GM21717 (cell line): ENCODE measurements around the gene CNIH3.
A peak's percentile ranks its signal among the peaks of the same experiment; 100 is the strongest.
"Not testable (repeated sequence)": the region's sequence is repeated elsewhere in the genome, so short reads cannot be mapped to it uniquely, and the experiment has no call there.

Experiments
- ATAC-seq: cut with Tn5 transposase; IDR thresholded peaks from one replicate; pipeline ENCODE4 v1.9.1; 2021; ENCODE audit warnings: mild to moderate bottlenecking, moderate library complexity; ENCODE audit not compliant: unreplicated experiment

The CNIH3 gene

DNA sequence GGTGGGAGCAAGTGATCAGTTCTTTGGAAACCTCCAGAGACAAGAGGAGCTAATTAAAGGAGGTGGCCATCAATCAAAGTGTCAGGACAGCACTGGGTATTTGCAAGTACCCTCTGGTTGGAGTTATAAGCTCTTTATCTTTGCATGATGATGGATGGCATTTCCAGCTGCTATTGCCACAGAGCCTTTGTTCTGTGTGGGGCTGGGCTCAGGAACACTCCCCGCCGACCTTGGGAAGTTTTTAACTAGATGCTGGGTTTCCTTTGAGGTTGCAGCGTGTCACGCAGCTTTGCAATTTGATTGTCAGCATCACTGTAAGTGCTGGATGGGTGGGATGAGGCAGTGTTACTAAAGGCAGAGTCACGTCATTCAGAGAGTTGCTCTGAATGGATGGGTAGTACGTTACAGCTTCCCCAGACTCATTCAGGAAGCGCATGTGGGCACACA is 68.9 kb downstream of the CNIH3 start:
- no peak for ATAC-seq

DNA sequence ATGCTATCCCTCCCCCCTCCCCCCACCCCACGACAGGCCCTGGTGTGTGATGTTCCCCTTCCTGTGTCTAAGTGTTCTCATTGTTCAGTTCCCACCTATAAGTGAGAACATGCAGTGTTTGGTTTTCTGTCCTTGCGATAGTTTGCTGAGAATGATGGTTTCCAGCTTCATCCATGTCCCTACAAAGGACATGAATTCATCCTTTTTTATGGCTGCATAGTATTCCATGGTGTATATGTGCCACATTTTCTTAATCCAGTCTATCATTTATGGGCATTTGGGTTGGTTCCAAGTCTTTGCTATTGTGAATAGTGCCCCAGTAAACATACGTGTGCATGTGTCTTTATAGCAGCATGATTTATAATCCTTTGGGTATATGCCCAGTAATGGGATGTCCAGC is 70.0 kb downstream of the CNIH3 start:
- ATAC-seq: not testable (repeated sequence)

DNA sequence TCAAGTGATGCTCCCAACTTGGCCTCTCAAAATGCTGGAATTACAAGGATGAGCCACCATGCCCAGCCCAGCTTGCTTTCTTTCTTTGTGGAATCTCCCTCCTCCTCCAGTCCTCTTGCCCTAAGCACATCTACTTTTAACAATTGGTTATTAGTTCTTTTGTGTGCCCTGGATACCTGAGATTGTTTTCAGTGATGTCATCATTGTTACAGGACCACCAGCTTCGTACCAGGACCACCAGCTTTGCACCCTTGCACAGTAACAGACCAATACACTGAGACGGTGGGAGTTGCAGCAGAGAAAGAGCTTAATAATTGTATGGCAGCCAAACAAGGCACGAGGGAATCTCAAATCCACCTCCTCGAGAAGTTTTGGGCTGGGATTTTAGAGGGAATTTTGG is 71.3 kb downstream of the CNIH3 start:
- no peak for ATAC-seq

DNA sequence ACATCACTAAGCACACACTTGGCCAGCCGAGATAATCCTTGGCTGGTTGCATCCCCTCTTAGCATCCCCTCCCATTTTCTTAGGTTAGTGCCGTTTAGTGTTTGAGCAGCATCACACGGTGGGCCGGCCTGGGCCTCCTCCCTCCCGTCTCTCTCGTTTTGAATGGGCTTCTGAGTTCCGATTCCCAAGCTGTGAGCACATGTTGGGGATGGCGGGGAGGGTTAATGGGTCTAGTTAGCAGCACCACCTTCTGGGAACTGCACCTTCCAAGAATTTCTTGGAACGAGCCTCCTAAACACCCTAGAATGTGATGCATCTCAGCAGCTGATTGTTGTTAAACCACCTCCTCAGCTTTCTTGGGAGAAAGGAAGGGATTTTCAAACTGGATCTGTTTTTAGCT is 73.3 kb downstream of the CNIH3 start:
- ATAC-seq: no peak

DNA sequence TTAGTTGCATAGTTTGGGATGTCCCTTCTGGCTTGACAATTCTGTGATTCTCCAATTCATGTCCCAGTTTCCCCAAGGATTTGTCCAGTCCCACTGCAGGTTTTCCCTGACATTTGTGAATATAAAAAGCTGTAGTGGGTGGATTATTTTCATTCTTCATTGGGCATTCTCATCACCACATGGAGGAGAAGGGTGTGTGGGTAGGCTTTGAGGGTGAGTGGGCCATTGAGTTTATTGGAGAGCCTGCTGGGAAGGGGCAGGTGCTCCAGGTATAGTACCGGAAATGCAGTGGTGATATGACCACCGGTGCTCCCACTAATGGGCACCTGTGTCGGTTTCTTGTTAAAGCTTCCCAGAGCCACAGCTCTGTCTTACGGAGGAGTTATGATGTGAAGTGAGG is 74.5 kb downstream of the CNIH3 start:
- ATAC-seq: no peak

DNA sequence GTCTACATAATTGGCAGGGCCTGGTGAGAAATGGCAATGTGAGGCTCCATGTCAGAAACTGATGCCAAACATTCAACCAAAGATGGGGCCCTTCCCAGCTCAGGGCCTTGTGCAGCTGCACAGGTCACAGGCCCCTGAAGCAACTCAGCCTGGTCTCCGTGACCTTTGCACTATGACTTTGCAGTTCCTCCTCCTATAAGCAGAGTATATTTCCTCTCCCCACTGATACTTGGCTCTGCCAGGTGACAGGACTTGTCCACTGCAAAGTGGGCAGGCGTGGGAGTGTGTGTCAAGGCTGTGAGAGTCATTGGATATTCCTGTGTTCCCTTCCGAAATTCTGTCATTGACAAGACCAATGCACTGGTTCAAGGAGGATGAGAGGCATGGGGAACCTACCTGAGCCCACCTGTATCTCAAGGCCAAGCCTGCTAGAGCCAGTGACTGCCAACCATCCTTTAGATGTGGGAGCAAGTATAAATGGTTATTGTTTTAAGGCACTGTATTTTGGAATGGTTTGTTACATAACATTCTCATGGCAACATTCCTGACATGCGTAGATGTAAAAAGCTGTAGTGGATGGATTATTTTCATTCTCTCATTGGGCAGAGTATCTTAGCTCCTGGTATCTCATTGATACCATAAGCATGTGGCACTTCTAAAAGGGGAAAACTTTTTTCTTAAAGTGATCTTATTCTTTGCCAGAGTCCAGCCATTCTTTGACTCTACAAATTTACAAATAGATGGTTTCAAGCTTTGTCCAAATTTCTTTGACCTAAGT is 75.2 kb downstream of the CNIH3 start:
- ATAC-seq: no peak

DNA sequence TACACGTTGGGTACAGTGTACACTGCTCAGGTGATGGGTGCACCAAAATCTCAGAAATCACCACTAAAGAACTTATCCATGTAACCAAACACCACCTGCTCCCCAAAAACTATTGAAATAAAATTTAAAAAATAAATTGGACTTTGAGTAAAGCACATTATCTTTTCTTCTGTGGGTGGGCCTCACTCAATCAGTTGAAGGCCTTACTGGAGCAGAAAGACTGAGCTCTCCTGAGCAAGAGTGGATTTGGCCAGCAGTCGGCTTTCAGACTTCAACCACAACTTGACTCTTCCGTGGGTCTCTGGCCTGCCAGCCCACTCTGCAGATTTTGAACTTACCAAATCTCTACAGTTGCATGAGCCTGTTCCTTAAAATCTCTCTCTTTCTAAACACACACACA is 78.9 kb downstream of the CNIH3 start:
- no peak for ATAC-seq

DNA sequence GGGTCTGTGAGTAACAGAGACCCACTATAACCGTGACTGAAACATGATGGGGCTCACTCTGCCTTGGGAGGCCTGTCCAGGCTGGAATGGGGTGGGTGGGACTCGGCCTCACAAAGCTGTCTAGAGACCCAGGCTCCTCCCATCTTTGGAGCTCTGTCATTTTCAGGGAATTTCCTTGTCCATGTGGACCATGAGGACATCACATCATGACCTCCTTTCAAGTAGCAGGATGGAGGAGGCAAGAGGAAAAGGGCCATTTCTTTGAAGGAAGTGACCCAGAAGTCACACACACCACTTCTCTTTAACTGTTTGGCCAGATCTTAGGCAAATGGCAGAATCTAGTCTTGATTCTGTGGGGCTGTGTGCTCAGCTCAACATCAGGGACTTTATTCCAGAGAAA is 79.9 kb downstream of the CNIH3 start:
- ATAC-seq: no peak

DNA sequence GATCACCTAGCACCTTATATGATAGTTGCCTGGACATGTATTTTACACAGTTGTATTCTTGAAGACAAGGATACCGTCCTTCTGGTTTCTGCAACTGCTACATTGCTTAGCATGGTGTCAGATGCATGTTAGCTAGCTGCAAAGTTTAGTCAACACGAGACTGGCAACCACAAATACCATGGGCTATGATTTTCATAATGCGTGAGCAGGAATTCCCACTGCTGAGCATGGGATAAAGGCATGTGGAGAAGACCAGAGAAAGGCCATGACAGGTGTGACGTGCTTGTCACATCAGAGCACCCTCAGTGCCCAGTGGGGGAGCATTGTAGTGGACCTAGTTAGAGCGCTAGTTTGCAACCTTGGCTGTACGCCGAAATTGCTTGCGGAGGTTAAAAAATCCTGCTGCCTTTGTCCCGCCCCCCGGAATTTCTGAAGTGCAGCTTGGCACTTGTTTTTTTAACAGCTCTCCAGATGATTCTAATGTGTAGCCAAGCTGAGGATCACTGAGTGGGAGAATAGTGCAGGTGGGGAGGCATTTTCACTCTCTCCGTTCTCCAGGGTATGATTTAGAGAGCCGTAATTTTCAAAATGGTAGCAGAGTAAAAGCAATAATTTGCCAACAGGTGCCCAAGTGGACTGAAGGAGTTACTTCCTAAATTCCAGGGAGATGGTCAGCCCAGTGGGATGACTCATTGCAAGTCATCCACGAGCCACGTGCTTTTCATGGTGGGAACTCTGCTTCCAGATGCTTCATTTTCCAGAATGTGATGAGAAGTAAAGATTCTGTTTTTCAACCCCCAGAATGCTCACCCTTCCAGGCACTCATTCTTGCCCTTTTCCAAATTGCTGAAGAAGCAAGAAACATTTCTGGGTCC is 81.0 kb downstream of the CNIH3 start:
- no peak for ATAC-seq

DNA sequence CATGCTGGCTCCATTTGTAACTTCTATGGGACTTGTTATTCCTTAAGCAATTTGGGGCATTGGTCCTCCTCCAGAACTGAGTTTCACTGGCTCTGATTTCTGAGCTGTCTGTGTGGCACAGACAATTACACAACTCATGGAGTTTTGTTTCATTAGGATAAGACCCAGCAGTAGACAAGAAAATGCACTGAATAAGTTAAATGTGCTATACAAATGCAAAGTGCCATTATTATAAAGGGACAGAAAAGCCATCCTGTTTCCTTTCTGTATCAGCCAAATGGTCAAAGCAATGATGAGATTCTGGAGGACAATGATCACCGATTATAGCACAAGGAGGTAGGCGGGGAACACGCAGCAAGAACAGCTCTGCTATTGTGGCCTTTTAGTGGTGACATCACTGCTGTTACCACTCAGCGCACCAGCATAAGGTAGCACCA is 81.9 kb downstream of the CNIH3 start:
- ATAC-seq: no peak

DNA sequence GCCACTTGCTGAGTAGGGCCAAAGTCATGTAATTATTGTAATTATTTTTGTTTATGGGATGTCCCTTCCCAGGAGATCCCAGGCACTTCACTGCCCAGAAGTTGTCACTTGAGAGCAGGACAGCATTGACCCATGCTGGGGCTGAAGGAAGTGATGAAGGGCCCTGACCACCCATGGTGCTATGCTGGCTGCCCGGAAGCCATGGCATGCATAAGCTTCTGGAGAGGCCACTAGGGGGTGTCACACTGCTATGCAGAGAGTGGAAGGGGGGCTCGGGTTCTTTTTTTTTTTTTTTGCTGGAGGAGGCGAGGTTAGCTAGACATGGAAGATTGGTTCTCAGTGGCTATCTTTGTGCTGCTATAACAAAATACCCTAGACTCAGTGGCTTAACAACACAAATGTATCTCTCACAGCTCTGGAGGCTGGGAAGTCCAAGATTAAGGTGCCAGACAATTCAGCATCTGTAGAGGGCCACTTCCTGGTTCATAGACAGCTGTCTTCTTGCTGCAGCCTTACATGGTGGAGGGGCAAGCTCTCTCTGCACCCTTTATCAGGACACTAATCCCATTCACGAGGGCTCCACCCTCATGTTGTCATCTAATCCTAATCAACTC is 84.9 kb downstream of the CNIH3 start:
- ATAC-seq: peak; percentile 58

DNA sequence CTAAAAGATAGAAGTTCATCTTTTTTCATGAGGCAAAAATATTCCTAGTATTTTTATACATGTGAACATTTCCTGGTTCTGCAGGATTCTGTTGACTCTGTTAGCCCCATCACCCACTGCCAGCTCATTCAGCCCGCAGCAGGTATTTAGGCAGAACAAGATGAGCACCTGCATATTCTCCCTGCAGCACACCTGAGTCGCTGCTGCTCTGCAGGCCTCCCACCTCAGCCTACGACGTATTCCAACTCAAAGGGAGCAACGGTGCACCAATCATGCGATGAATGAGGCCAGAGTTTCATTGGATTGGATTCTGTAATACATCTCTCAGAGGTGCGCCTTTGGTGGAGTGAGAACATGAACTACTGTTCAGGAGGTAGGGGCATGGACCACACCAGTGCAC is 87.6 kb downstream of the CNIH3 start:
- no peak for ATAC-seq

DNA sequence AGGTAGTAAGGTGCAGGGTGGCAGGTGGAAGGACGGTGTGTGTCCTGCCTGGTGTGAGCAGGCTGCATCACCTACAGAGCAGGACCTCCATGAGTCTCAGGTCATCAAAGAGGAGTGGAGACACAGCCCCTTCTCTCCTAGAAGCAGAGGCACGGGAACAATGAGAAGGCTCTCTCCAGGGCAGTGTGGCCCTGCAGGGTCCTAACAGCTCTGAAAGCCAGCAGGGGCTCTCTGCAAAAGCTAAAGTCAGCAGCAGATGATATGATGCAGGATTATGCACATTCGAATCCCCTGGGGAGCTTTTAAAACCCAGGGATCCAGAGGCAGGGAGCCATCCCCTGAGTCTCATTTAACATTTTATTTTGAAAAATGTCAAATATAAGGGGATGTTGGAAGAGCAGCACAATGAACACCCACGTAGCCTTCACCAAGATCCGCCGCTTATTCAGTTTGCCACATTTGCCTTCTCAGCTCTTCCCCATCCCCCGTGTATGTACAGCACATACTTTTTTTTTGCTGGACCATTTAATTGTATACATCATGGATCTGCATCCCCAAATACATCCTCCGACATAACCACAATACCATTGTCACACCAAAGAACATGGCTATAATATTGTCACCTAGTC is 88.1 kb downstream of the CNIH3 start:
- ATAC-seq: no peak

DNA sequence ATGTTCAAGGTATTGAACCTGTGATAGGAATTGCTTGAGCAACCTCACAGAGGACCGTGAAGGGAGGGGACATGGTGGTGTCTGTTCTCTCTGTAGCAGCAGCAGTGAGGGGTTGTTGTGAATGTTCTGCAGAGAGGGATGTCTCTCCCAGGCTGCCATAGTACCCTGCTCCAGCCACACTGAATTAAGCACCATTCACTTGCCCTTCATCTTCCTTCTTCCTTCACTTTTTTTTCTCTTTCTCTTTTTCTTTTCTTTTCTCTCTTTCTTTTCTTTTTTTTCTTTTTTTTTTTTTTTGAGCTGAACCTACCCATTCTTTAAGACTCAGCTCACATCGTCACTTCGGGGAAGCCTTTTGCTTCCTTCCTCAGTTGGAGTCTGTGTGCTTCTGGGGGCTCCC is 89.5 kb downstream of the CNIH3 start:
- ATAC-seq: no peak

DNA sequence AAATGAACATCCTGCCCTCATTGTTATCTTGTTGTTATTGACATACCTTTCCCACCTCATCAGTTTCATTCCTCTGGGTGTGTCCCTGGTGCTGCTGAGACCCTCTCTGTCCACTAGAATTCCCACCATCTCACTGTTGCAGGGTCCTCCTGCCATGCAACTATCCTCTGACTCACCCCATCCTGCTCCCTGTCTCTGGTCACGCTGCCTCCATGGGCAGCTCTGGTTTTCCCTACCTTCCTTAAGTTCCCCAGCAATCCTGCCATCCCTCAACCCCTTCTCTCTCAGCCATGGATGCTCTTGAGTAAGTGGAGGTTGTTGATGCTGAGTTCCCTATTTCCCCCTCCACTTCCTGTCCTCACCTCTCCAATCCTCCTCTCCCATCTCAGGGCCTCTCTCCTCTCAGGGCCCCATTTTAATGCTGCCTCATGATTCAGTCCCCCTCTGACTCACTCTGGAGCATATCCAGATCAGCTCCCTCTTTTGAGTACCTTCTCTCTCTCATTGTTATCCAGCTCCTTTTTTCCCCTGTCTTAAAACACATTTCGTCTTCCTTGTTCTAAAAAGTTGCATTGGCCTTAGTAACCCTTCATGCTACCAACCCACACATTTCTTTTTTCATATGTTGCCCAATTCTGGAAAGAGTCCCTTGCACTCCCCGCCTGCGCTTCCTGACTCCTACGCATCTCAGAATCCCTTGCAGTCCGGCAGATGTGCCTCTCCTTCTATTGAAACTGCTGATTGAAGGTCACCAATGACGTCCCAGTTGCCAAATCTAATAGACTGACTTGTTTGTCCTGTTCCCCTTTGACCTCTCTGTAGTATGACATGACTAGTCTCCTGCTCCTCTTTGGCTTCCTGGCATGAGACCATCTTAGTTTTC is 92.0 kb downstream of the CNIH3 start:
- no peak for ATAC-seq

DNA sequence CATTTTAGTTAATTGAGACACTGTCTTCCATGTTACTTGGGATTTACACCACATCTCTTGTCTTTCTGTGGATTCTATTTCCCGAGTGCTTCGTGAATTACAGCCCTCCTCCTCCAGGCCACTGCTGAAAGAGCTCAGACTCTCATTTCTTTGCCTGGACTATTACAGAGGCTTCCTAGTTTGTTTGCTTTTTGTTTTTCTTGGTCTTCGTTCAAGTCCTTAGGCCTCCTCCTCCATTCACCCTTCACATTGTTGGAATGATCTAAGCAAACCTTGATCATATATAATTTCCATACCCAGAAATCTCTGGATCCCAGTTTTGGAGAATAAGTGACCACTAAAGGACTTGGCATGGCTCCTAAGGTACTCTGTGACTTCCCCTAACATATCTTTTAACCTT is 94.1 kb downstream of the CNIH3 start:
- no peak for ATAC-seq

DNA sequence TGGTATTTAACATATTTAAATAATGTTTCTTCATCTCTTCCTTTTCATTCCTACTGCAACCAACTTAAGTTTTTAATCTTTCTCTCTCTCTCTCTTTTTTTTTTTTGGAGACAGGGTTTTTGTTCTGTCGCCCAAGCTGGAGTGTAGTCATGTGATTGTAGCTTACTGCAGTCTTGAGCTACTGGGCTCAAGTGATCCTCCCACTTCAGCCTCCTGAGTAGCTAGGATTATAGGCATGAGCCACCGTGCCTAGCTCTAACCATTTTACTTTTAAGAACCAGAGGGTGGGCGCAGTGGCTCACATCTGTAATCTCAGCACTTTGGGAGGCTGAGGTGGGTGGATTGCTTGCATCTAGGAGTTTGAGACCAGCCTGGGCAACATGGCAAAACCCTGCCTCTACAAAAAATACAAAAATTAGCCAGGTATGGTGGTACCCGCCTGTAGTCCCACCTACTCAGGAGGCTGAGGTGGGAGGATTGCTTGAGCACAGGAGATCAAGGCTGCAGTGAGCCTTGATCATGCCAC is 95.2 kb downstream of the CNIH3 start:
- ATAC-seq: not testable (repeated sequence)

DNA sequence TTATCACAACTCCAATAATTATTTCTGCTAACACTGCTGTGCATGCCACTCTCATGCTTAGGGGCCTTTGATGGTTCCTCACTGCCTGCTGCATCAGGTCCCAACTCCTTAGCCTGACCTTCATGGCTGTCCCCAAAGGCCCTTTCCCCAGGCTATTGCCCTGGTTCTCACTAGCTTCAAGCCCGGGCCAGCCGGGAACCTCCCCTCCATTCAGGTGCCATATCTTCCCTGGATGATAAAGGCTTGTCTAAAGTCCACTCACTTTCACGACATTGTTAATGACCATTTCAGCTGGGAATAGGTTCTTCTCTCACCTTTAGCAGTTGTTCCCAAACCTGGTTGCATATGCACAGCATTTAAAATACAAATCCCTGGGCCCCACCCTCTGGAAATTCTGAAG is 95.8 kb downstream of the CNIH3 start:
- ATAC-seq: no peak

DNA sequence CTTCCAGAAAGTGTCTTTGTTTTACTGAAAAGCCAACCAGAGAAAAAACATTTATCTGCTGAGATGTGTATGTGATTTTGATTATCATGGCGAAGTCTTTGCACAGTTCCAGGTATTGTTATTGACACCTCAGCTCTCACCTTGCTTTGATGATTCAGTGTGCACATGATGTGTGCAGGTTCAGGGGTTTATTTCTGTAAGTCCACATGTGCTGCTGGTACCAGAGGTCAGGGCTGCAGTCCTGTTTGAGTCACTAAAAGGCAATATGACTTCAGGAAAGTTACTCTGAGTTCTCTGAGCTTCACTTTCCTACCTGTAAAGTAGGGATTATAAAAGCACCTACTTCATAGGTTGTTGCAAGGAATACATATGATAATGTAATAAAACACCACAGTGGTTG is 97.1 kb downstream of the CNIH3 start:
- ATAC-seq: no peak

DNA sequence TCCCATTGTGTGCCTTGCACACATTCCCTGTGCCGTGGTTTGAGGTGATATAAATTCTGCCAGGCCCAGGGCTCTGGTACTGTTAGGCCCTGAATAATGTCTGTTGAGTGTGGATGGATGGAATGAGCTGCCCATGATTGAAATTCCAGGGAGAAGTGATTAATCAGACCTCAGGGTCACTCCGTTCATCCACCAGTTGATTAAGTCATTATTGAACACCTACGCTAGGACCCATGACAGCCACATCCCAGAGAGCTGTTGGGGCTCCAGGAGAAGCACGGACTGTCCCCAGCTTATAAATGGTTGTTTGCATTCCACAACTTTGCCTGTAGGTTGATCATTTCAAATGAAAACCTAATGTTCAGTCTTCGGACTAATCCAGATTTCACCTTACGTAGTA is 98.4 kb downstream of the CNIH3 start:
- no peak for ATAC-seq
